Measurements from ENCODE around the gene AEBP1.
A peak's percentile ranks its signal among the peaks of the same experiment; 100 is the strongest.

AEBP1 gene

GRCh38 chr7:44155191-44156185 lies 51.3 kb downstream of the AEBP1 start:
- no peak for DNase-seq (ENCODE audit: low spot score)
- TF ChIP-seq CTCF (IDR thresholded peaks at IDR 0.05; ENCODE audit: borderline replicate concordance, control extremely low read depth, extremely low read depth, insufficient read depth, missing control alignments): no peak
- in situ Hi-C loops (cut with MboI; ENCODE audit: low sequenced_read_pairs, unreplicated experiment): no loop called here

DNA sequence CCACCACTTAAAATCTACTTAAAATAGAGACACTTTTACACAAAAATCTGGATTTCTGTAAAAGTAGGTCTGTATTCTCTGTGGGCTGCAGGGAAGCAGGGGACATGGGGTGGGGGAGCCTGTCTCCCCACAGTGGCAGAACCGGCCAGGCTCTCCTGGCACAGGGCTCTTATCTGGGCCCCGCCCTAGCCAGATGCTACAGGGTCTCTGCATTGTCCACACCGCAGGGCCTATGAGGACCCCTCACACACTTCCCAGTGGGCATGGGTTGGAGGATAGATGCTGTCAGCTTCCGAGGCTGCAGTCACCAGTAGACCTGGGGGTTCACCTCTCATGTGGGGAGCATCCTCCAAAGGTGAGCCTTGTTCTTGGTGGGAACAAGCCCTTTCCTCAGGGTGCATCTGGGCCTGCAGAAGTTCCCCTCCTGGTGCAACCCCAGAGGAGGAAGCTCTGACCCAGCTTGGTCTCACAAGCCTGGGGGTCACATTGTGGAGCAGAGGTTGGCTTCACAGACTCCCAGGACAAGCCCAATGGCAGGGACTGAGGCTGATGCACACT lies 52.4 kb downstream of the AEBP1 start:
- DNase-seq (ENCODE audit: low spot score): no peak
- no peak for TF ChIP-seq CTCF (IDR thresholded peaks at IDR 0.05; ENCODE audit: borderline replicate concordance, control extremely low read depth, extremely low read depth, insufficient read depth, missing control alignments)
- in situ Hi-C loops (cut with MboI; ENCODE audit: low sequenced_read_pairs, unreplicated experiment): no loop called here

- in situ Hi-C loops (cut with MboI; ENCODE audit: low sequenced_read_pairs, unreplicated experiment): no loop called here
- peak; percentile 20 for DNase-seq (ENCODE audit: low spot score)
Measured at GRCh38 chr7:44157116-44158080, 53.3 kb downstream of the AEBP1 start.

GRCh38 chr7:44158096-44158872 lies 54.1 kb downstream of the AEBP1 start:
- in situ Hi-C loops (cut with MboI; ENCODE audit: low sequenced_read_pairs, unreplicated experiment): no loop called here
- peak; percentile 22 for DNase-seq (ENCODE audit: low spot score)
- no peak for TF ChIP-seq CTCF (IDR thresholded peaks at IDR 0.05; ENCODE audit: borderline replicate concordance, control extremely low read depth, extremely low read depth, insufficient read depth, missing control alignments)

More at GRCh38 chr7:44157116-44158080, 53.3 kb downstream of the AEBP1 start:
- TF ChIP-seq CTCF (IDR thresholded peaks at IDR 0.05; ENCODE audit: borderline replicate concordance, control extremely low read depth, extremely low read depth, insufficient read depth, missing control alignments): no peak

DNA sequence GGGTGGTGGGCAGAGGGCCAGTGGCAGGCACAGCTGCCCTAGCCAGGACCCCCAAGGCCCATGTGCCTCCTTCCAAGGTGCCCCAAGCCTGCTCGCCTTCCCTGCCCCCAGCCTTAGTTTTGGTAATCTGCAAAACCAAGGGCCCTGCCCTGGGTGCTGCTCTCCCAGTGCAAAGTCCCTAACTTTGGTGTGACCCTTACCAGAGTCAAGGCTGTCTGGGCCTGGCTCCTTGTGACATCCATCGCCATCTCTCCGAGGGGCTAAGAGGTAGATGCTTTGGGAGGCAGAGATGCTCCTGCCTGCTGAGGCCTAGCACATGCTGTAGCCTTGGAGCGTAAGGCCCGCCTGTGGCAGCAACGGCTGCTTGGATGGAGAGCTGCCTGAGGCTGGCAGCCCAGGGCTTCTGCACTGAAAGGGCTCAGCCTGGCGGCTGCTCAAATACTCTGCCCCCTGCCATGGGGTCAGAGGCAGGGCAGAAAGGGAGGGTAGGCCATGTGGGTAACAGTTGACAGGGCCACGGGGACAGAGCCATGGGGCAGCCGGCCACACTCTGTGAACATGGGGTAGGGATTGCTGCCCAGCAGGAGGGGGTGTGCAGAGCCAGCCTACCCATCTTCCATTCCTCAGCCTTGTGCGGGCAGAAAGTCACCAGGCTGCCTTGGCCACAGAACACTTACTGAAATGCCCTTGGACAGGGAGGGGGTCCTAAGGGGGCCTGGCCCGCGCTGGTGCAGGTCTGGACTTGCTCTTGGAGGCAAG lies 54.9 kb downstream of the AEBP1 start:
- no peak for TF ChIP-seq CTCF (IDR thresholded peaks at IDR 0.05; ENCODE audit: borderline replicate concordance, control extremely low read depth, extremely low read depth, insufficient read depth, missing control alignments)
- no peak for DNase-seq (ENCODE audit: low spot score)
- in situ Hi-C loops (cut with MboI; ENCODE audit: low sequenced_read_pairs, unreplicated experiment): no loop called here

Data from GM13976 (cell line).